Kidney (tissue), 14 donors: ENCODE results near the gene CCNY. TPM values are rescaled to one million over a fixed set of nuclear protein-coding genes. Genes with fewer than 3 reads are reported as not detected.

Experiments
- DNase-seq, 5 donors: peaks; one replicate each; pipeline ENCODE4 v3.0.0-alpha.2; 2013 to 2020
- FAIRE-seq: peaks from 2 replicates; lab custom pipeline; 2012; peaks lifted over from hg19 to GRCh38; lab: Jason Lieb, UNC
- H3K27ac ChIP-seq, 2 donors: one replicate each; pipeline ENCODE4 v1.7.0; 2013; ENCODE audit warnings: low read depth in 2 of 2, low read length in 2 of 2, inconsistent platforms in 1 of 2
- H3K27me3 ChIP-seq: one replicate; pipeline ENCODE4 v1.7.1; 2013; ENCODE audit warnings: low read length, inconsistent platforms; ENCODE audit not compliant: control insufficient read depth, insufficient read depth
- H3K36me3 ChIP-seq, 3 donors: one replicate each; pipeline versions ENCODE4 v1.7.0 to v1.7.1; 2013; ENCODE audit warnings: low read length in 3 of 3, control low read depth in 1 of 3, inconsistent platforms in 1 of 3; ENCODE audit not compliant: insufficient read depth in 3 of 3, control insufficient read depth in 2 of 3
- H3K4me1 ChIP-seq, 3 donors: one replicate each; pipeline versions ENCODE4 v1.7.0 to v1.7.1; 2013; ENCODE audit warnings: low read length in 3 of 3, inconsistent platforms in 1 of 3, low read depth in 1 of 3; ENCODE audit not compliant: control insufficient read depth in 2 of 3, insufficient read depth in 2 of 3
- H3K4me3 ChIP-seq, 3 donors: one replicate each; pipeline versions ENCODE4 v1.7.0 to v1.8.1; 2013; ENCODE audit warnings: low read length in 3 of 3, control low read depth in 1 of 3, inconsistent platforms in 1 of 3
- H3K9ac ChIP-seq, 3 donors: one replicate each; pipeline versions ENCODE4 v1.7.0 to v1.7.1; 2013; ENCODE audit warnings: low read length in 3 of 3, control low read depth in 1 of 3, inconsistent platforms in 1 of 3
- H3K9me3 ChIP-seq, 3 donors: one replicate each; pipeline versions ENCODE4 v1.7.0 to v1.7.1; 2013; ENCODE audit warnings: low read length in 3 of 3, control low read depth in 1 of 3, inconsistent platforms in 1 of 3; ENCODE audit not compliant: control insufficient read depth in 2 of 3, insufficient read depth in 1 of 3
- CTCF ChIP-seq: IDR thresholded peaks from 3 replicates; pipeline ENCODE4 v1.5.1; 2012; ENCODE audit warnings: mild to moderate bottlenecking, moderate library complexity, borderline replicate concordance; ENCODE audit not compliant: insufficient read depth; ENCODE audit errors: extremely low read depth
- intact Hi-C: fragments of 100-400 bp; cut with DNase I; formaldehyde crosslinking; loops from one replicate; pipeline ENCODE4 v1.11.1; 2022
- polyA plus RNA-seq: library from polyadenylated mRNA; stranded (reverse); fragments of 350-450 nt; fragmentation: Illumina TruSeq; extraction: RNeasy Lipid Tissue Mini Kit (QIAGEN cat#74804); gene quantifications from one replicate; pipeline ENCODE4 v1.2.3, GENCODE V29; 2014; ENCODE audit warnings: low read depth, low replicate concordance; ENCODE audit not compliant: insufficient read depth
- total RNA-seq: library from RNA; stranded (reverse); fragmentation: NEBNext Ultra II Directional; extraction: Animal tissue kit (Norgen Biotek cat#: 25700); gene quantifications from one replicate; pipeline ENCODE4 v1.2.1, GENCODE V29; 2021
- donor health status: control.
- donor health status: control.
- donor health status: control.
- donor health status: control.
- donor health status: control.
- donor health status: DM: yes; HTN: yes; CAD: no.
- donor health status: Normal renal cell carcinoma (clear cell type).

The CCNY gene
- total and polyA plus RNA-seq, 2 donors from 2014 or later, result 45.6 to 77.2 TPM

GRCh38 chr10:35459449-35459847 lies 123.1 kb downstream of the CCNY start:
- H3K9ac ChIP-seq, result no peak overlapping the region
- TF ChIP-seq CTCF, result no peak
- H3K4me3 ChIP-seq, result no peak overlapping the region
- FAIRE-seq (no peak), DNase-seq (no peak)
- no peaks in the 10 kb centered on the region for H3K36me3 ChIP-seq
- peaks cover 0 to 32% (median 22%) of the 10 kb centered on the region in 3 donors for H3K4me1 ChIP-seq
- H3K9me3 ChIP-seq, result no peaks in the 10 kb centered on the region
- H3K27me3 ChIP-seq, result no peaks in the 10 kb centered on the region
- intact Hi-C loops, result no loop called here
- H3K27ac ChIP-seq, result no peak overlapping the region

- DNase-seq (no peak), FAIRE-seq (no peak)
- intact Hi-C loops, result no loop called here
- Histone ChIP-seq H3K27ac (no peak overlapping the region), H3K9me3 (no peaks in the 10 kb centered on the region), H3K36me3 (no peaks in the 10 kb centered on the region), H3K27me3 (no peaks in the 10 kb centered on the region), H3K4me3 (no peak overlapping the region), H3K9ac (no peak overlapping the region), H3K4me1 (peaks cover 0 to 22% (median 21%) of the 10 kb centered on the region in 3 donors)
- TF ChIP-seq CTCF, result no peak
Measured at GRCh38 chr10:35460852-35461460, 124.6 kb downstream of the CCNY start.

- H3K9ac ChIP-seq, result no peak overlapping the region
- no peaks in the 10 kb centered on the region for H3K27me3 ChIP-seq
- no peak overlapping the region for H3K4me3 ChIP-seq
- intact Hi-C loops, result no loop called here
- no peaks in the 10 kb centered on the region for H3K36me3 ChIP-seq
- peaks cover 0 to 27% (median 25%) of the 10 kb centered on the region in 3 donors for H3K4me1 ChIP-seq
- FAIRE-seq (no peak), DNase-seq (no peak)
- H3K9me3 ChIP-seq, result no peaks in the 10 kb centered on the region
- TF ChIP-seq CTCF, result no peak
- no peak overlapping the region for H3K27ac ChIP-seq
Measured at GRCh38 chr10:35462491-35462934, 126.2 kb downstream of the CCNY start.
